Measurements from ENCODE around the gene NANOS3.

- TF ChIP-seq CTCF (IDR thresholded peaks at IDR 0.05) (no peak), POLR2A (IDR thresholded peaks at IDR 0.05) (no peak), EP300 (IDR thresholded peaks at IDR 0.05; ENCODE audit: low read depth) (no peak), POLR2AphosphoS5 (IDR thresholded peaks at IDR 0.05) (no peak)
Measured at GRCh38 chr19:13929340-13929739, 52.4 kb downstream of the NANOS3 start.

Data from transverse colon (tissue), 4 donors.